Activated CD8-positive, alpha-beta memory T cell treated with anti-CD3 and anti-CD28 coated beads, Interleukin-2, amount 50 U/mL, for 1 hour (primary cell): Measurements from ENCODE around the gene MCEMP1.

Experiments used
- DNase-seq: peaks from one replicate; pipeline ENCODE4 v3.0.0-alpha.2; 2020; ENCODE audit errors: extremely low read depth

The MCEMP1 gene

GRCh38 chr19:7670790-7671189, 6.1 kb upstream of the MCEMP1 start:
- no peak for DNase-seq

GRCh38 chr19:7672522-7672921, 4.4 kb upstream of the MCEMP1 start:
- no peak for DNase-seq

GRCh38 chr19:7674010-7675005, 2.6 kb upstream of the MCEMP1 start:
- DNase-seq, result no peak

GRCh38 chr19:7676376-7676775, 514 bp upstream of the MCEMP1 start:
- DNase-seq, result no peak

- DNase-seq, result no peak
These were observed 900 bp downstream of the MCEMP1 start for GRCh38 chr19:7677669-7678311.

GRCh38 chr19:7678971-7679751, 2.3 kb downstream of the MCEMP1 start:
- peak; percentile 28 for DNase-seq

- no peak for DNase-seq
These were observed 3.1 kb downstream of the MCEMP1 start for GRCh38 chr19:7679771-7680605.

- peak; percentile 43 for DNase-seq
These were observed 3.9 kb downstream of the MCEMP1 start, which contains the start of gene TRAPPC5 for GRCh38 chr19:7680606-7681339. Gene TRAPPC5, plus strand, starts transcription at chr19:7680833. Its CDS starts 1,421 bp downstream, at chr19:7682254.

GRCh38 chr19:7681340-7682174, 4.7 kb downstream of the MCEMP1 start:
- DNase-seq, result peak; percentile 81

GRCh38 chr19:7682175-7682855, 5.4 kb downstream of the MCEMP1 start:
- no peak for DNase-seq

GRCh38 chr19:7685546-7686445, 8.9 kb downstream of the MCEMP1 start:
- no peak for DNase-seq

- DNase-seq, result no peak
These were observed 10.3 kb downstream of the MCEMP1 start for GRCh38 chr19:7687177-7687576.

- DNase-seq, result no peak
These were observed 12.3 kb downstream of the MCEMP1 start for GRCh38 chr19:7689165-7689564.

GRCh38 chr19:7690779-7691258, 13.9 kb downstream of the MCEMP1 start:
- DNase-seq, result no peak

- DNase-seq, result no peak
These were observed 14.6 kb downstream of the MCEMP1 start for GRCh38 chr19:7691497-7691896.

- no peak for DNase-seq
These were observed 15.7 kb downstream of the MCEMP1 start for GRCh38 chr19:7692417-7693088.

- no peak for DNase-seq
These were observed 17.6 kb downstream of the MCEMP1 start for GRCh38 chr19:7694499-7694898.
